KMS-11 (cell line): Measurements from ENCODE around the gene COX19.
A peak's percentile ranks its signal among the peaks of the same experiment; 100 is the strongest.

ENCODE experiments used
- H2AFZ ChIP-seq: fragments of 200-600 bp; sonication (generic); 2 replicates; pipeline ENCODE4 v1.6.1; 2016; ENCODE audit warnings: antibody characterized with exemption, mixed run types, low read depth
- H3K27ac ChIP-seq: fragments of 200-600 bp; sonication (generic); 2 replicates; pipeline ENCODE4 v1.6.1; 2016; ENCODE audit warnings: mild to moderate bottlenecking, mixed run types
- H3K27me3 ChIP-seq: fragments of 200-600 bp; sonication (generic); 2 replicates; pipeline ENCODE4 v1.6.1; 2017; ENCODE audit warnings: mild to moderate bottlenecking, low read depth, mixed run types, moderate library complexity; ENCODE audit not compliant: insufficient read depth
- H3K36me3 ChIP-seq: fragments of 200-600 bp; sonication (generic); 2 replicates; pipeline ENCODE4 v1.6.1; 2017; ENCODE audit warnings: mild to moderate bottlenecking, mixed run types; ENCODE audit not compliant: insufficient read depth
- H3K4me1 ChIP-seq: fragments of 200-600 bp; sonication (generic); 2 replicates; pipeline ENCODE4 v1.6.1; 2016; ENCODE audit warnings: mild to moderate bottlenecking, low read depth, mixed run types; ENCODE audit not compliant: poor library complexity, severe bottlenecking
- H3K4me2 ChIP-seq: fragments of 200-600 bp; sonication (generic); 2 replicates; pipeline ENCODE4 v1.7.0; 2016; ENCODE audit warnings: mild to moderate bottlenecking, mixed run types
- H3K4me3 ChIP-seq: fragments of 200-600 bp; sonication (generic); IDR thresholded peaks from 2 replicates; pipeline ENCODE4 v1.6.1; 2017; ENCODE audit warnings: low read depth, low read length, mixed read lengths; ENCODE audit not compliant: insufficient read depth
- H3K79me2 ChIP-seq: fragments of 200-600 bp; sonication (generic); 2 replicates; pipeline ENCODE4 v1.6.1; 2016; ENCODE audit warnings: low read depth, mixed run types; ENCODE audit not compliant: insufficient read depth
- H3K9ac ChIP-seq: fragments of 200-600 bp; sonication (generic); 2 replicates; pipeline ENCODE4 v1.6.1; 2016; ENCODE audit warnings: mild to moderate bottlenecking, mixed run types
- H4K20me1 ChIP-seq: fragments of 200-600 bp; sonication (generic); 2 replicates; pipeline ENCODE4 v1.6.1; 2016; ENCODE audit warnings: mild to moderate bottlenecking, mixed run types; ENCODE audit not compliant: insufficient read depth
- CTCF ChIP-seq: fragments of 200-600 bp; sonication (generic); conservative IDR thresholded peaks from 2 replicates; pipeline ENCODE4 v1.6.1; 2017; ENCODE audit warnings: low read depth, mild to moderate bottlenecking, antibody characterized with exemption, low read length, moderate library complexity, mixed read lengths

COX19 gene

DNA sequence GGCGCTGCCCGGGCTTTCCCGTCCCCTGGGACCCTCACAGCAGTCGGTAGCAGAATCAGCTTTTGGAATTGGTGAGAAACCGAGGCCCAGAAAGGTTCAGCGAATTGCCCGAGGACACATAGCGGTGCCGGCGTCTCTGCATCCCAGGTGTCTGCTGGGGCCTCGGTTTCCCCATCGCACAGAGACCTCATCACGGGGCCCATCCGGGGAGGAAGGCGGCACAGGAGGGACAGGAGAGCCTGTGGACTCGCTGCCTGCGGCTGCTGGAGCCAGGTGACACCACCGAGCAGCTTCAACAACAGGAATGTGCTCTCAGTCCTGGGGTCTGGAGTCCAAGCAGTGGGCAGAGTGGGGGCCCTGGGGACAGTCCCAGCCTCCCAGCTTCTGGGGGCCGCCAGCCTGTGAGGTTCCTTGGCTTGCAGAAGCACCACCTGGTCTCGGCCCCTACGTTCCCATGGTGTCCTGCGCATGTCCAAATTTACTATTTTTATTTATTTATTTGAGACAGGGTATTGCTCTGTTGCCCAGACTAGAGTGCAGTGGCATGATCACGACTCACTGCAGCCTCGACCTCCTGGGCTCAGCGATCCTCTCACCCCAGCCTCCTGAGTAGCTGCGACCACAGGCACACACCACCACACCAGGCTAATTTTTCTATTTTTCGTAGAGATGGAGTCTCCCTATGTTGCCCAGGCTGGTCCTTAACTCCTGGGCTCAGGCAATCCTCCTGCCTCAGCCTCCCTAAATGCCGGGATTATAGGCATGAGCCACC lies 539 bp upstream of the COX19 start:
- H3K36me3 ChIP-seq: no peaks in the 10 kb centered on the region
- H4K20me1 ChIP-seq: 0 out of 2 replicates have a peak, but pooled peaks cover 7% of the 10 kb centered on the region
- no peaks in the 10 kb centered on the region; the same call in 1 of the 2 replicates for H3K27me3 ChIP-seq
- no peak overlapping the region for H3K9ac ChIP-seq
- peaks cover 43% of the 10 kb centered on the region for H3K79me2 ChIP-seq
- H2AFZ ChIP-seq: peak overlapping the region; percentile 64; the same call in 1 of the 2 replicates
- H3K4me1 ChIP-seq: peaks cover 37% of the 10 kb centered on the region
- TF ChIP-seq CTCF: no peak
- no peak overlapping the region for H3K27ac ChIP-seq
- H3K4me2 ChIP-seq: peak overlapping the region; percentile 35; the same call in 1 of the 2 replicates
- H3K4me3 ChIP-seq: peak overlapping the region; percentile 32

DNA sequence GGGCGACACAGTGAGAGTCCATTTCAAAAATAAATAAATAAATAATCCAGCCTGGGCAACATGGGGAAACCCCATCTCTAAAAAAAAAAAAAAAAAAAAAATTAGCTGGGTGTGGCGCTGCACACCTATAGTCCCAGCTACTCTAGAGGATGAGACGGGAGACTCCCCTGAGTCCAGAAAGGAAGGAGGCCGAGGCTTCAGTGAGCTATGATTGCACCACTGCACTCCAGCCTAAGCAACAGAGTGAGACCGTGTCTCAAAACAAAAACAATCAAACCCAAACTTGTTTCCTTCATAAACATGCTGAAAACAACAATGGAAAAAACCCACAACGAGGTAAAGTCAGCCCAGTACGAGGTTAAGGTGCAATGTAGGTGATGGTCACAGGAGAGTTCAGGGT lies 1.2 kb downstream of the COX19 start:
- H3K79me2 ChIP-seq: peaks cover 52% of the 10 kb centered on the region
- TF ChIP-seq CTCF: no peak
- H3K36me3 ChIP-seq: no peaks in the 10 kb centered on the region; the same call in 1 of the 2 replicates
- H2AFZ ChIP-seq: no peak overlapping the region
- peaks cover 38% of the 10 kb centered on the region for H3K4me1 ChIP-seq
- no peaks in the 10 kb centered on the region; the same call in 1 of the 2 replicates for H3K27me3 ChIP-seq
- H3K27ac ChIP-seq: peak overlapping the region; percentile 74; the same call in 1 of the 2 replicates
- peak overlapping the region; percentile 89; the same call in 1 of the 2 replicates for H3K9ac ChIP-seq
- H3K4me2 ChIP-seq: peak overlapping the region; percentile 63
- 0 out of 2 replicates have a peak, but pooled peaks cover 7% of the 10 kb centered on the region for H4K20me1 ChIP-seq
- no peak overlapping the region for H3K4me3 ChIP-seq

GRCh38 chr7:973312-973711 lies 2.0 kb downstream of the COX19 start:
- peak overlapping the region; percentile 63 for H3K4me2 ChIP-seq
- H3K27me3 ChIP-seq: no peaks in the 10 kb centered on the region; the same call in 1 of the 2 replicates
- peaks cover 52% of the 10 kb centered on the region for H3K79me2 ChIP-seq
- TF ChIP-seq CTCF: no peak
- H3K36me3 ChIP-seq: peaks cover 6% of the 10 kb centered on the region; the same call in 1 of the 2 replicates
- no peak overlapping the region for H3K9ac ChIP-seq
- H2AFZ ChIP-seq: no peak overlapping the region
- H3K27ac ChIP-seq: peak overlapping the region; percentile 18; the same call in 1 of the 2 replicates
- H3K4me1 ChIP-seq: peaks cover 38% of the 10 kb centered on the region
- H4K20me1 ChIP-seq: 0 out of 2 replicates have a peak, but pooled peaks cover 7% of the 10 kb centered on the region
- H3K4me3 ChIP-seq: no peak overlapping the region

GRCh38 chr7:972676-973309 lies 2.6 kb downstream of the COX19 start:
- Histone ChIP-seq H2AFZ (no peak overlapping the region), H3K36me3 (peaks cover 6% of the 10 kb centered on the region; the same call in 1 of the 2 replicates), H3K4me3 (no peak overlapping the region), H3K79me2 (peaks cover 52% of the 10 kb centered on the region), H4K20me1 (0 out of 2 replicates have a peak, but pooled peaks cover 7% of the 10 kb centered on the region), H3K4me2 (peak overlapping the region; percentile 63), H3K27me3 (no peaks in the 10 kb centered on the region; the same call in 1 of the 2 replicates), H3K9ac (no peak overlapping the region), H3K27ac (peak overlapping the region; percentile 18; the same call in 1 of the 2 replicates), H3K4me1 (peaks cover 38% of the 10 kb centered on the region)
- no peak for TF ChIP-seq CTCF
